Astrocyte of the spinal cord (primary cell): ENCODE results near the gene PACSIN2.
"Not testable (repeated sequence)": the region's sequence is repeated elsewhere in the genome, so short reads cannot be mapped to it uniquely, and the experiment has no call there.

ENCODE experiments used
- DNase-seq: peaks from one replicate; pipeline ENCODE4 v3.0.0; 2011; ENCODE audit warnings: low read depth, low spot score
- H3K4me3 ChIP-seq: 2 replicates; pipeline ENCODE4 v1.5.1; 2011; ENCODE audit warnings: low read depth, mild to moderate bottlenecking, low read length, moderate library complexity
- CTCF ChIP-seq: IDR thresholded peaks from 2 replicates; pipeline ENCODE4 v1.5.1; 2012; ENCODE audit warnings: low read depth, mild to moderate bottlenecking, low read length, inconsistent platforms
- in situ Hi-C: cut with HindIII; loops from 2 replicates; pipeline ENCODE4 v1.10.0; 2017; ENCODE audit warnings: low sequenced_read_pairs

The PACSIN2 gene

GRCh38 chr22:42938976-42939375, 76.0 kb downstream of the PACSIN2 start:
- DNase-seq = no peak
- no peak overlapping the region for H3K4me3 ChIP-seq
- TF ChIP-seq CTCF = no peak
- in situ Hi-C loops = no loop called here

GRCh38 chr22:42938449-42938848, 76.5 kb downstream of the PACSIN2 start:
- in situ Hi-C loops = no loop called here
- no peak overlapping the region for H3K4me3 ChIP-seq
- no peak for DNase-seq
- TF ChIP-seq CTCF = no peak

GRCh38 chr22:42937164-42937843, 77.6 kb downstream of the PACSIN2 start:
- no peak overlapping the region for H3K4me3 ChIP-seq
- DNase-seq = peak; percentile 84
- in situ Hi-C loops = no loop called here
- TF ChIP-seq CTCF = no peak

GRCh38 chr22:42936680-42937079, 78.3 kb downstream of the PACSIN2 start:
- DNase-seq, H3K4me3 ChIP-seq, in situ Hi-C loops: not testable (repeated sequence)

GRCh38 chr22:42934338-42934737, 80.6 kb downstream of the PACSIN2 start:
- no peak overlapping the region for H3K4me3 ChIP-seq

GRCh38 chr22:42933485-42934091, 81.4 kb downstream of the PACSIN2 start:
- H3K4me3 ChIP-seq = no peak overlapping the region
- in situ Hi-C loops = no loop called here
- DNase-seq = peak; percentile 97
- no peak for TF ChIP-seq CTCF

More at GRCh38 chr22:42934338-42934737, 80.6 kb downstream of the PACSIN2 start:
- in situ Hi-C loops = no loop called here
- DNase-seq = no peak
- TF ChIP-seq CTCF = no peak

GRCh38 chr22:42932857-42933484, 82.0 kb downstream of the PACSIN2 start:
- TF ChIP-seq CTCF = no peak
- no peak overlapping the region for H3K4me3 ChIP-seq
- no peak for DNase-seq
- in situ Hi-C loops = no loop called here
